ENCODE results near the gene DGCR2.
"Not testable (repeated sequence)": the region's sequence is repeated elsewhere in the genome, so short reads cannot be mapped to it uniquely, and the experiment has no call there.

Gene DGCR2

GRCh38 chr22:19090586-19091127, 31.6 kb downstream of the DGCR2 start:
- in situ Hi-C loops (cut with MboI; ENCODE audit: low pct_unique_long_range_greater_than_20kb, low sequenced_read_pairs) = loop anchor here (25.0 kb wide), 1 partner anchor 97 kb away; the partner anchor contains the start of gene SLC25A1
- DNase-seq = no peak

- in situ Hi-C loops (cut with MboI; ENCODE audit: low pct_unique_long_range_greater_than_20kb, low sequenced_read_pairs) = loop anchor here (25.0 kb wide), 1 partner anchor 97 kb away; the partner anchor contains the start of gene SLC25A1
- no peak for DNase-seq
These were observed 32.0 kb downstream of the DGCR2 start for GRCh38 chr22:19090183-19090582.

- in situ Hi-C loops (cut with MboI; ENCODE audit: low pct_unique_long_range_greater_than_20kb, low sequenced_read_pairs) = loop anchor here (25.0 kb wide), 1 partner anchor 98 kb away; the partner anchor contains the start of gene SLC25A1
These were observed 33.2 kb downstream of the DGCR2 start for GRCh38 chr22:19088866-19089595.

GRCh38 chr22:19086896-19087295, 35.3 kb downstream of the DGCR2 start:
- in situ Hi-C loops (cut with MboI; ENCODE audit: low pct_unique_long_range_greater_than_20kb, low sequenced_read_pairs) = loop anchor here (25.0 kb wide), 1 partner anchor 100 kb away; the partner anchor contains the start of gene SLC25A1
- DNase-seq = no peak

More at GRCh38 chr22:19088866-19089595, 33.2 kb downstream of the DGCR2 start:
- DNase-seq = no peak

GRCh38 chr22:19086417-19086816, 35.8 kb downstream of the DGCR2 start:
- in situ Hi-C loops (cut with MboI; ENCODE audit: low pct_unique_long_range_greater_than_20kb, low sequenced_read_pairs) = loop anchor here (25.0 kb wide), 1 partner anchor 101 kb away; the partner anchor contains the start of gene SLC25A1
- DNase-seq = no peak

GRCh38 chr22:19085233-19085718, 36.9 kb downstream of the DGCR2 start:
- in situ Hi-C loops (cut with MboI; ENCODE audit: low pct_unique_long_range_greater_than_20kb, low sequenced_read_pairs) = loop anchor here (25.0 kb wide), 1 partner anchor 102 kb away; the partner anchor contains the start of gene SLC25A1
- peak; percentile 37 for DNase-seq

GRCh38 chr22:19084586-19084985, 37.6 kb downstream of the DGCR2 start:
- DNase-seq = not testable (repeated sequence)
- in situ Hi-C loops (cut with MboI; ENCODE audit: low pct_unique_long_range_greater_than_20kb, low sequenced_read_pairs) = loop anchor here (25.0 kb wide), 1 partner anchor 103 kb away; the partner anchor contains the start of gene SLC25A1

GRCh38 chr22:19084126-19084525, 38.1 kb downstream of the DGCR2 start:
- in situ Hi-C loops (cut with MboI; ENCODE audit: low pct_unique_long_range_greater_than_20kb, low sequenced_read_pairs) = loop anchor here (25.0 kb wide), 1 partner anchor 103 kb away; the partner anchor contains the start of gene SLC25A1
- DNase-seq = not testable (repeated sequence)

GRCh38 chr22:19082793-19083192, 39.4 kb downstream of the DGCR2 start:
- DNase-seq = no peak
- in situ Hi-C loops (cut with MboI; ENCODE audit: low pct_unique_long_range_greater_than_20kb, low sequenced_read_pairs) = loop anchor here (25.0 kb wide), 1 partner anchor 105 kb away; the partner anchor contains the start of gene SLC25A1

- DNase-seq = no peak
- in situ Hi-C loops (cut with MboI; ENCODE audit: low pct_unique_long_range_greater_than_20kb, low sequenced_read_pairs) = loop anchor here (25.0 kb wide), 1 partner anchor 105 kb away; the partner anchor contains the start of gene SLC25A1
These were observed 40.1 kb downstream of the DGCR2 start for GRCh38 chr22:19082101-19082500.

- in situ Hi-C loops (cut with MboI; ENCODE audit: low pct_unique_long_range_greater_than_20kb, low sequenced_read_pairs) = loop anchor here (25.0 kb wide), 1 partner anchor 106 kb away; the partner anchor contains the start of gene SLC25A1
- no peak for DNase-seq
These were observed 40.9 kb downstream of the DGCR2 start for GRCh38 chr22:19081351-19081750.

- DNase-seq = no peak
- in situ Hi-C loops (cut with MboI; ENCODE audit: low pct_unique_long_range_greater_than_20kb, low sequenced_read_pairs) = loop anchor here (25.0 kb wide), 1 partner anchor 106 kb away; the partner anchor contains the start of gene SLC25A1
These were observed 41.4 kb downstream of the DGCR2 start for GRCh38 chr22:19080853-19081252.

GRCh38 chr22:19079691-19080090, 42.5 kb downstream of the DGCR2 start:
- in situ Hi-C loops (cut with MboI; ENCODE audit: low pct_unique_long_range_greater_than_20kb, low sequenced_read_pairs) = loop anchor here (25.0 kb wide), 1 partner anchor 108 kb away; the partner anchor contains the start of gene SLC25A1
- DNase-seq = no peak

GRCh38 chr22:19075404-19075803, 46.8 kb downstream of the DGCR2 start:
- in situ Hi-C loops (cut with MboI; ENCODE audit: low pct_unique_long_range_greater_than_20kb, low sequenced_read_pairs) = loop anchor here (25.0 kb wide), 1 partner anchor 112 kb away; the partner anchor contains the start of gene SLC25A1
- no peak for DNase-seq

- DNase-seq; in situ Hi-C loops (cut with MboI; ENCODE audit: low pct_unique_long_range_greater_than_20kb, low sequenced_read_pairs): not testable (repeated sequence)
These were observed 49.4 kb downstream of the DGCR2 start for GRCh38 chr22:19072853-19073252.

GRCh38 chr22:19070397-19071169, 51.6 kb downstream of the DGCR2 start:
- DNase-seq = no peak
- in situ Hi-C loops (cut with MboI; ENCODE audit: low pct_unique_long_range_greater_than_20kb, low sequenced_read_pairs) = no loop called here

- in situ Hi-C loops (cut with MboI; ENCODE audit: low pct_unique_long_range_greater_than_20kb, low sequenced_read_pairs) = no loop called here
- DNase-seq = no peak
These were observed 52.8 kb downstream of the DGCR2 start for GRCh38 chr22:19069451-19069850.

GRCh38 chr22:19068784-19069271, 53.4 kb downstream of the DGCR2 start:
- DNase-seq = no peak
- in situ Hi-C loops (cut with MboI; ENCODE audit: low pct_unique_long_range_greater_than_20kb, low sequenced_read_pairs) = no loop called here
